Neural cell (in vitro differentiated cells): ENCODE measurements around the gene PIGC.

ENCODE experiments used
- EP300 ChIP-seq: fragments of 450-650 bp; conservative IDR thresholded peaks from 2 replicates; pipeline ENCODE4 v1.6.1; 2014; ENCODE audit warnings: antibody characterized with exemption, mild to moderate bottlenecking, moderate library complexity; ENCODE audit not compliant: poor library complexity, severe bottlenecking
- POLR2AphosphoS5 ChIP-seq: IDR thresholded peaks from 2 replicates; pipeline ENCODE4 v1.6.1; 2012
- RAD21 ChIP-seq: fragments of 450-650 bp; conservative IDR thresholded peaks from 2 replicates; pipeline ENCODE4 v1.6.1; 2014; ENCODE audit warnings: antibody characterized with exemption, mild to moderate bottlenecking, moderate library complexity
- TAF1 ChIP-seq: IDR thresholded peaks from 2 replicates; pipeline ENCODE4 v1.6.1; 2012; ENCODE audit warnings: low read depth
- TF ChIP-seq, protein P1 (sequence below): fragments of 450-650 bp; IDR thresholded peaks from 2 replicates; pipeline ENCODE4 v1.5.1; 2014; ENCODE audit warnings: antibody characterized with exemption, mild to moderate bottlenecking, moderate library complexity; ENCODE audit not compliant: poor library complexity, severe bottlenecking

DNA sequence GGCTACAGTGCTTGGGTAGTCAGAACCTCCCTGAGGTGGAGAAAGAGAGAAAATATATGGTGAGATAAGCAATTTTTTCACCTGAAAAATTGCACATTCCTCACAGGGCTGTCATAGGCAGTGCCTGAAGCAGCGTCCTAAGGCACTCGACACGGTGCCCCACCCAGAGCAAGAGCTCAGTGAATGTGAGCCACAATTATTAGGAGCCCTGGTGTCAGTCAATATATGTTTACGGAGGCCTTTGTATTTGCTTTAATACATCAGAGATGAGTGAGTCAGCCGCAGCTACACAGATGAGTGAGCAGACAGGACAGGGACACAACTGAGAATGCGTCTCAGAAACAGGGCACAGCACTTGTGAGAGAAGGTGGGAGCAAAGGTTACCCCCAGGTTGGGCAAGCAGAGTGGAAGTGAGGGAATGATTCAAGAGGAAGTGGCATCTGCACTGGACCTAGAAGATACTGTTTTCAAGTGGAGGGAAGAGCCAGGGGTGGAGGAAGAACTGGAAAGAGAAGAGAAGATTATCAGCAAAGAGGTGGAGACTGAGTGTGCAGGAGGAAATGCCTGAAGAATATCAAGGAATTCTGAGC, 5.2 kb upstream of the PIGC start:
- TF ChIP-seq TAF1 (no peak), EP300 (no peak), POLR2AphosphoS5 (no peak), RAD21 (no peak)
- TF ChIP-seq, protein P1, sequence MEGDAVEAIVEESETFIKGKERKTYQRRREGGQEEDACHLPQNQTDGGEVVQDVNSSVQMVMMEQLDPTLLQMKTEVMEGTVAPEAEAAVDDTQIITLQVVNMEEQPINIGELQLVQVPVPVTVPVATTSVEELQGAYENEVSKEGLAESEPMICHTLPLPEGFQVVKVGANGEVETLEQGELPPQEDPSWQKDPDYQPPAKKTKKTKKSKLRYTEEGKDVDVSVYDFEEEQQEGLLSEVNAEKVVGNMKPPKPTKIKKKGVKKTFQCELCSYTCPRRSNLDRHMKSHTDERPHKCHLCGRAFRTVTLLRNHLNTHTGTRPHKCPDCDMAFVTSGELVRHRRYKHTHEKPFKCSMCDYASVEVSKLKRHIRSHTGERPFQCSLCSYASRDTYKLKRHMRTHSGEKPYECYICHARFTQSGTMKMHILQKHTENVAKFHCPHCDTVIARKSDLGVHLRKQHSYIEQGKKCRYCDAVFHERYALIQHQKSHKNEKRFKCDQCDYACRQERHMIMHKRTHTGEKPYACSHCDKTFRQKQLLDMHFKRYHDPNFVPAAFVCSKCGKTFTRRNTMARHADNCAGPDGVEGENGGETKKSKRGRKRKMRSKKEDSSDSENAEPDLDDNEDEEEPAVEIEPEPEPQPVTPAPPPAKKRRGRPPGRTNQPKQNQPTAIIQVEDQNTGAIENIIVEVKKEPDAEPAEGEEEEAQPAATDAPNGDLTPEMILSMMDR = no peak
